Neural progenitor cell (in vitro differentiated cells): ENCODE results near the gene DOP1B.

Experiments used
- EZH2 ChIP-seq: fragments of 200-600 bp; sonication (generic); IDR thresholded peaks from 2 replicates; pipeline ENCODE4 v1.6.1; 2017; ENCODE audit warnings: antibody characterized with exemption, mild to moderate bottlenecking, moderate library complexity
- TF ChIP-seq, protein P1 (sequence below): fragments of 200-600 bp; sonication (generic); IDR thresholded peaks from 2 replicates; pipeline ENCODE4 v1.5.1; 2017; ENCODE audit warnings: antibody characterized with exemption, mild to moderate bottlenecking

DNA sequence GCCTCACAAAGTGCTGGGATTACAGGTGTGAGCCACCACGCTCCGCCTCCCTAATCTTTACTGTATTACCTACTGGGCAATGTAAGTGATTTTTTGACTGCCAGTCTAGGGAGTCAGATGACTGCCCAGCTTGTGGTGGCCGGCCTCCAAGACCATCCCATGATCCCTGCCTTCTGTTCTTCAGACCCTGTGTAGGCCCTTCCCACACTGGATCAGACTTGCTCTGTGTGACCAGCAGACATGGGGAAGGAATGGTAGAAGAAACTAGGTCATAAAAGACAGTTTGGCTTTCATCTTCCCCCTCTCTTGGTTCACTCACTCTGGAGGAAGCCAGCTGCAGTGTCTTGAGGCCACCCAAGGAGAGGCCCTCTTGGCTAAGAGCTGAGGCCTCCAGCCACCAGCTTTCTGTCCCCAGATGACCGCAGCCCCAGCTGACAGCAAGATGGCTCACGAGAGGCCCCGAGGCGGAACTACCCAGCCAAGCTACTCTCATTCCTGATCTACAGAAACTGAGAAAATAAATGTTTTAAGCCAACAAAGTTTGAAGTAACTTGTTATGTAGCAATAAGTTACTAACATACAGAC lies 36.2 kb upstream of the DOP1B start:
- TF ChIP-seq EZH2, result no peak
- TF ChIP-seq, protein P1, sequence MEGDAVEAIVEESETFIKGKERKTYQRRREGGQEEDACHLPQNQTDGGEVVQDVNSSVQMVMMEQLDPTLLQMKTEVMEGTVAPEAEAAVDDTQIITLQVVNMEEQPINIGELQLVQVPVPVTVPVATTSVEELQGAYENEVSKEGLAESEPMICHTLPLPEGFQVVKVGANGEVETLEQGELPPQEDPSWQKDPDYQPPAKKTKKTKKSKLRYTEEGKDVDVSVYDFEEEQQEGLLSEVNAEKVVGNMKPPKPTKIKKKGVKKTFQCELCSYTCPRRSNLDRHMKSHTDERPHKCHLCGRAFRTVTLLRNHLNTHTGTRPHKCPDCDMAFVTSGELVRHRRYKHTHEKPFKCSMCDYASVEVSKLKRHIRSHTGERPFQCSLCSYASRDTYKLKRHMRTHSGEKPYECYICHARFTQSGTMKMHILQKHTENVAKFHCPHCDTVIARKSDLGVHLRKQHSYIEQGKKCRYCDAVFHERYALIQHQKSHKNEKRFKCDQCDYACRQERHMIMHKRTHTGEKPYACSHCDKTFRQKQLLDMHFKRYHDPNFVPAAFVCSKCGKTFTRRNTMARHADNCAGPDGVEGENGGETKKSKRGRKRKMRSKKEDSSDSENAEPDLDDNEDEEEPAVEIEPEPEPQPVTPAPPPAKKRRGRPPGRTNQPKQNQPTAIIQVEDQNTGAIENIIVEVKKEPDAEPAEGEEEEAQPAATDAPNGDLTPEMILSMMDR, result no peak
